Esophagus muscularis mucosa (tissue), 4 donors: ENCODE measurements around the gene RETSAT. TPM values are rescaled to one million over a fixed set of nuclear protein-coding genes. Genes with fewer than 3 reads are reported as not detected.

ENCODE experiments used
- DNase-seq: peaks from one replicate; pipeline ENCODE4 v3.0.0-alpha.2; 2017; ENCODE audit errors: extremely low spot score
- H3K27ac ChIP-seq, 4 donors: fragments of 200-600 bp; sonication (generic); replicated peaks in 1 of 4; 1 replicate in 3 of 4; 2 replicates in 1 of 4; pipeline ENCODE4 v1.5.1; 2016 to 2019; ENCODE audit warnings: mild to moderate bottlenecking in 1 of 4
- H3K27me3 ChIP-seq, 4 donors: fragments of 200-600 bp; sonication (generic); one replicate each; pipeline versions ENCODE4 v1.5.1 to v1.6.0; 2016 to 2019
- H3K36me3 ChIP-seq, 4 donors: fragments of 200-600 bp; sonication (generic); one replicate each; pipeline ENCODE4 v1.5.1; 2016 to 2019
- H3K4me1 ChIP-seq, 4 donors: fragments of 200-600 bp; sonication (generic); one replicate each; pipeline ENCODE4 v1.5.1; 2016 to 2019
- H3K4me3 ChIP-seq, 4 donors: fragments of 200-600 bp; sonication (generic); 1 replicate in 2 of 4; 2 replicates in 2 of 4; pipeline ENCODE4 v1.5.1; 2016 to 2019; ENCODE audit warnings: mild to moderate bottlenecking in 4 of 4, moderate library complexity in 1 of 4
- H3K9me3 ChIP-seq, 4 donors: fragments of 200-600 bp; sonication (generic); 1 replicate in 3 of 4; 2 replicates in 1 of 4; pipeline ENCODE4 v1.5.1; 2016 to 2019
- EP300 ChIP-seq: sonication (generic); formaldehyde crosslinking; IDR thresholded peaks from one replicate; pipeline ENCODE4 v1.6.1; 2017; ENCODE audit warnings: antibody characterized with exemption
- POLR2A ChIP-seq: fragments of 450-650 bp; IDR thresholded peaks from one replicate; pipeline ENCODE4 v1.6.1; 2017; ENCODE audit warnings: antibody characterized with exemption, moderate library complexity, mild to moderate bottlenecking, low read depth
- POLR2AphosphoS5 ChIP-seq, 2 donors: sonication (generic); formaldehyde crosslinking; IDR thresholded peaks; one replicate each; pipeline ENCODE4 v1.6.1; 2017; ENCODE audit warnings: antibody characterized with exemption in 2 of 2
- WGBS: methylation state at CpG from one replicate; pipeline ENCODE4 v1.1.5; 2018; 5-methylcytosine and 5-hydroxymethylcytosine counted together
- intact Hi-C: fragments of 100-400 bp; cut with DNase I; formaldehyde crosslinking; loops from one replicate; pipeline ENCODE4 v1.15.1; 2023
- total RNA-seq, 4 donors: library from RNA; depleted of rRNA; stranded (reverse); fragments of >200 nt; gene quantifications; one replicate each; pipeline versions ENCODE4 v1.1.0 to v1.2.1, GENCODE V29; 2016
- TF ChIP-seq, protein P1 (sequence below), 3 experiments: fragments of 200-600 bp in 2 of 3; fragments of 450-650 bp in 1 of 3; sonication (generic) in 2 of 3; IDR thresholded peaks; one replicate each; pipeline ENCODE4 v1.5.1; 2017 to 2019; ENCODE audit warnings: antibody characterized with exemption in 3 of 3, mild to moderate bottlenecking in 2 of 3, moderate library complexity in 1 of 3

Gene RETSAT
- total RNA-seq, 4 donors from 2014 or later, result 34.3 to 63.7 (median 45.7) TPM

DNA sequence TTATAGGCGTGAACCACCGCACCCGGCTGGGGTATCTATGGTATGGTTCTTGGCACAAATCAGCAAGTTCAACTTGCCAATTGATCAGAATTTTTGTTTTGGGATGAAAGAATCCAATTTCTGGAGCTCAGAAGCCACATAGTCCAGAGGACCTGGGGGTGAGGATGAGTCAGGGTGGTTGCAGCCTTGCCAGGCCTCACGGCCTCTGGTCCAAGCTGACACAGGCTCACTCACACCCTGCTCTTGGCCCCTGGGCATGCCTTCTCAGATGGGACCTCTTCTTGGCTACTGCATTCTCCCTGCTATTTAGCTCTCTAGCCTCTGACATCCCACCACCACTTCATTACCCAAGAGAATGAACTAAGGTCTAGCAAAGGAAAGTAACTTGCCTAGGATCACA lies 39.5 kb upstream of the RETSAT start:
- Histone ChIP-seq H3K4me3 (no peak overlapping the region), H3K27me3 (no peaks in the 10 kb centered on the region), H3K4me1 (peaks cover 0 to 26% (median 21%) of the 10 kb centered on the region in 4 donors), H3K9me3 (no peaks in the 10 kb centered on the region), H3K27ac (no peak overlapping the region), H3K36me3 (peaks cover 9 to 44% (median 33%) of the 10 kb centered on the region in 4 donors)
- 88% methylated on average over 4 of the region's 4 CpGs for WGBS
- TF ChIP-seq, protein P1, sequence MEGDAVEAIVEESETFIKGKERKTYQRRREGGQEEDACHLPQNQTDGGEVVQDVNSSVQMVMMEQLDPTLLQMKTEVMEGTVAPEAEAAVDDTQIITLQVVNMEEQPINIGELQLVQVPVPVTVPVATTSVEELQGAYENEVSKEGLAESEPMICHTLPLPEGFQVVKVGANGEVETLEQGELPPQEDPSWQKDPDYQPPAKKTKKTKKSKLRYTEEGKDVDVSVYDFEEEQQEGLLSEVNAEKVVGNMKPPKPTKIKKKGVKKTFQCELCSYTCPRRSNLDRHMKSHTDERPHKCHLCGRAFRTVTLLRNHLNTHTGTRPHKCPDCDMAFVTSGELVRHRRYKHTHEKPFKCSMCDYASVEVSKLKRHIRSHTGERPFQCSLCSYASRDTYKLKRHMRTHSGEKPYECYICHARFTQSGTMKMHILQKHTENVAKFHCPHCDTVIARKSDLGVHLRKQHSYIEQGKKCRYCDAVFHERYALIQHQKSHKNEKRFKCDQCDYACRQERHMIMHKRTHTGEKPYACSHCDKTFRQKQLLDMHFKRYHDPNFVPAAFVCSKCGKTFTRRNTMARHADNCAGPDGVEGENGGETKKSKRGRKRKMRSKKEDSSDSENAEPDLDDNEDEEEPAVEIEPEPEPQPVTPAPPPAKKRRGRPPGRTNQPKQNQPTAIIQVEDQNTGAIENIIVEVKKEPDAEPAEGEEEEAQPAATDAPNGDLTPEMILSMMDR (IDR thresholded peaks at IDR 0.05), result no peak
- TF ChIP-seq EP300 (no peak), POLR2AphosphoS5 (IDR thresholded peaks at IDR 0.05) (no peak), POLR2A (no peak)
- intact Hi-C loops, result no loop called here
- DNase-seq, result no peak

DNA sequence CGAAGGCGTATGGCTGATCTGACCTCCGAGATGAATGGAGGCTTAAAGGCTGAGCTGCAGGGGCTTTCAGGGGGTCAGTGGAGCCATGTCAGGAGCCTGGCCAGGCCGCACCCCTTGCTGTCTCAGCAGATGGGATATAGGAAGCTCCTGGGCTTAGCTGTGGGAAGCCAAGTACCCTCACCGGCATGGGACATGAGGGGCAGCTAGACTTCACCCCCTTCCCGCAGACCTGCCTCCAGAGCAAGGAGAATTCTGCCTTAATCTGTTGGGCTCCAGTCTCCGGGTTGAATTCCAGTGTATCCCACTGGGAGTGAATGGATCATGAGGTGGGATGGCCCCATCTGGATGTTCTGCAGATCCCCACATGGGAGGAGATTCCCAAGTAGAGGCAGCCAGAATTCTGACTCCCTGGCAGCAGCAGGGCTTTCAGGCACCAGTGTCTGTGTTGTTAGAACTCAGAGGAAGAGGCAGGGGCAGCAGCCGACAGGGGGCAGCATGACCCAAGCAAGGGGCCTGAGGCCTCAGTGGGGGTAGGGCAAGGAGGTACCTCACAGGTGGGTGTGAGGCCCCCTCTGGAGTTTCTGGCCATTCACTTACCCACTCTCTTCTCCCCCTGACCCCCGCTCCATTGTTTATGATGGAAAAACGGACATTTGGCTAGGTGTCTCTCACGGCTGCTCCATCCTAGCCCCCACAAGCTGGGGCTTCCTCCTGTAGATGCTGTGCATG lies 36.8 kb upstream of the RETSAT start:
- TF ChIP-seq POLR2AphosphoS5 (IDR thresholded peaks at IDR 0.05), result no peak
- TF ChIP-seq, protein P1 (IDR thresholded peaks at IDR 0.05), result peak; percentile 51 to 63 (median 57)
- intact Hi-C loops, result no loop called here
- Histone ChIP-seq H3K27ac (no peak overlapping the region), H3K4me1 (peaks cover 0 to 13% (median 6%) of the 10 kb centered on the region in 4 donors), H3K27me3 (no peaks in the 10 kb centered on the region), H3K4me3 (no peak overlapping the region), H3K36me3 (peaks cover 18 to 65% (median 58%) of the 10 kb centered on the region in 4 donors), H3K9me3 (no peaks in the 10 kb centered on the region)
- 70% methylated on average over 6 of the region's 11 CpGs for WGBS
- DNase-seq, result no peak

DNA sequence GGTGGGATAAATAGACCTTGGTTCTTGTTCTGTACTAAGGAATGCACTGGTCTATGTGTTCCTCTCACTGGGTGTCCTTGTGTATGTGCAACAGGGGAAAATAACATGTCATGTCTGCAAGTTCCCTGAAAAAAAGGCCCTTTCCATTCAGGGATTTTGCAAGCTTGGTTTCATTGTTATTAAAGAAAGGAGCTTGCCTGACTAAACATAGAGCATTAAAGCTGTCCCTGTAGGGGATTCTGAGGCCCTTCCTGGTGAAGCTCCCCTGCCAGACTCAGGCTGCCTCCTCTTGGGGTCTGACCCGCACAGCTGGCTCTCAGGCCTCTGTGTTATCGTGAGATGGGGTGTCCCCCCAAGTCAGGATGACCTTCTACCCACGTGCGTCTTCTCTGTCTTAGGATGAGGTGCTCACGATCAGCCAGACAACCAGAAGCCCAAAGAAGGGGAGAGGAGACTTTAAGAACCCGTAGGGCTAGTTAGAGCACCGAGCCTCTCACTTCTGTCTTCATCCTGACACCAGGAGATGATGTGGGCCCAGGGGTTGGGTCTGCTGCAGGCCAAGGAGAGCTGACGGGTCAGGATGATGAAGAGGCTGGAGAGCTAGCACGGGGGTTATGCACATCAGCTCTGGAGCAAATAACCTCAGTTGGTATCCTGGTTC lies 34.7 kb upstream of the RETSAT start:
- WGBS, result 91% methylated on average over 9 of the region's 9 CpGs
- Histone ChIP-seq H3K36me3 (peaks cover 21 to 82% (median 77%) of the 10 kb centered on the region in 4 donors), H3K4me3 (no peak overlapping the region), H3K9me3 (no peaks in the 10 kb centered on the region), H3K27ac (no peak overlapping the region), H3K4me1 (peaks cover 0 to 3% (median 0%) of the 10 kb centered on the region in 4 donors), H3K27me3 (no peaks in the 10 kb centered on the region)
- TF ChIP-seq EP300, result no peak
- no peak for TF ChIP-seq POLR2AphosphoS5 (IDR thresholded peaks at IDR 0.05)
- TF ChIP-seq, protein P1 (IDR thresholded peaks at IDR 0.05), result no peak
- no peak for TF ChIP-seq POLR2A
- intact Hi-C loops, result no loop called here
- DNase-seq, result no peak

DNA sequence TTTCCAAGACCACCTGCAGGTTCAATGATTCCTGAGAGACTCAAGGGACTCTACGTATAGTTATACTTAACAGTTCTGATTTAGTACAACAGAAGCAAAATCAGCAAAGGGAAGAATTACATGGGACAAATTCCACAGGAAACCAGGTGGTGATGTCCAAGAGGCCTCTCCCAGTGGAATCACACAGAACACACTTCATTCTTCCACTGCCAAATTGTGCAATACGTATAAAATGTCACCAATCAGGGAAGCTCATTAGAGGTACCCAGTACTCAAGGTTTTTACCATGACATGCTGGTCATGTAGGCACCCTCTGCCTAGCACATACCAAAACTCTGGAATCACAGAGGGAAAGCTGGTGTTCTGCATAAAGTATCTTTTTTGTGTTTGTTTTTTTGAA lies 33.4 kb upstream of the RETSAT start:
- H3K27ac ChIP-seq, result no peak overlapping the region
- intact Hi-C loops, result no loop called here
- DNase-seq, result no peak
- H3K4me1 ChIP-seq, result no peaks in the 10 kb centered on the region
- H3K9me3 ChIP-seq, result no peaks in the 10 kb centered on the region
- H3K4me3 ChIP-seq, result no peak overlapping the region
- peaks cover 21 to 88% (median 84%) of the 10 kb centered on the region in 4 donors for H3K36me3 ChIP-seq
- TF ChIP-seq, protein P1 (IDR thresholded peaks at IDR 0.05), result no peak
- TF ChIP-seq EP300, result no peak
- no peak for TF ChIP-seq POLR2A
- TF ChIP-seq POLR2AphosphoS5 (IDR thresholded peaks at IDR 0.05), result no peak
- WGBS, result 80% methylated on average over 2 of the region's 2 CpGs
- H3K27me3 ChIP-seq, result no peaks in the 10 kb centered on the region
